ENCODE measurements around the gene FBXL7.

Gene FBXL7

DNA sequence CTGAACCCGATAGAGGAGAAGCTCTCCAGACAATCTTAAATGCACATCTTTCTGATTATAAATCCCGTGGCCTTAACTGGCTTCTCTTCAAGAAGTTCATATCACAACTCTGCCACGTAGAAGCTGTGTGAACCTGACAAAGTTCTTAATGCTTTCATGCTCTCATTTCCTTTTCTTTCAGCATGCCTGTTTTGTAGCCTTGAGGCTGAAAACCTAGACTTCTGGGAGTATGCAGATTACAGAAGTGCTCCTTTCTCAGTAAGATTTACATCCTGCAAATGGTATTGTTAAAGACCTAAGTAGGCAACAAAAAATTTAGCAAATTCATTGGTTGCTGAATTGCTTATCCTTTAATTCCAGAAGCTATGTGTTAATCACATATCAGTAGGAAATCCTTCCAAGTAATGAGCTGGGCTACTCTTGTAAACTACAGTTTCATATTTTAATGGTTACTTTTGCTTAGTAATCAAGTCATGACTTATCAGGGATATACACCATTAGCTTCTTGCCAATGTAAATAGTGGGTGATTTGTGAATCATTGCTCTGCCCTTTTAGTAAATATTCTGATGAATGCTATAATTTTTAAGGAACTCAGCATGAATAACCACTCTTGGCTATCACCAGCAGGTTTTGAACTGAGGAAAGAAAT lies 334.7 kb downstream of the FBXL7 start:
- Histone ChIP-seq H3K4me2 (ENCODE audit: low read length) (no peak overlapping the region), H3K36me3 (ENCODE audit: insufficient read depth, low read length) (no peaks in the 10 kb centered on the region), H3K27me3 (ENCODE audit: insufficient read depth, low read length) (no peaks in the 10 kb centered on the region), H3K9me3 (ENCODE audit: low read length) (no peaks in the 10 kb centered on the region), H2AFZ (ENCODE audit: low read length) (no peak overlapping the region), H3K9ac (ENCODE audit: low read length) (no peak overlapping the region), H3K4me3 (ENCODE audit: low read depth, low read length, poor library complexity, severe bottlenecking) (no peak overlapping the region), H3K4me1 (ENCODE audit: insufficient read depth, low read length, severe bottlenecking) (no peaks in the 10 kb centered on the region), H3F3A (ENCODE audit: insufficient read depth, low read length) (no peaks in the 10 kb centered on the region), H4K20me1 (ENCODE audit: insufficient read depth, low read length) (no peaks in the 10 kb centered on the region), H3K79me2 (ENCODE audit: insufficient read depth, low read length) (no peaks in the 10 kb centered on the region), H3K9me2 (ENCODE audit: low read depth, low read length) (no peaks in the 10 kb centered on the region), H3K27ac (ENCODE audit: low read depth, low read length, poor library complexity, severe bottlenecking) (no peak overlapping the region)
- TF ChIP-seq, protein P1, sequence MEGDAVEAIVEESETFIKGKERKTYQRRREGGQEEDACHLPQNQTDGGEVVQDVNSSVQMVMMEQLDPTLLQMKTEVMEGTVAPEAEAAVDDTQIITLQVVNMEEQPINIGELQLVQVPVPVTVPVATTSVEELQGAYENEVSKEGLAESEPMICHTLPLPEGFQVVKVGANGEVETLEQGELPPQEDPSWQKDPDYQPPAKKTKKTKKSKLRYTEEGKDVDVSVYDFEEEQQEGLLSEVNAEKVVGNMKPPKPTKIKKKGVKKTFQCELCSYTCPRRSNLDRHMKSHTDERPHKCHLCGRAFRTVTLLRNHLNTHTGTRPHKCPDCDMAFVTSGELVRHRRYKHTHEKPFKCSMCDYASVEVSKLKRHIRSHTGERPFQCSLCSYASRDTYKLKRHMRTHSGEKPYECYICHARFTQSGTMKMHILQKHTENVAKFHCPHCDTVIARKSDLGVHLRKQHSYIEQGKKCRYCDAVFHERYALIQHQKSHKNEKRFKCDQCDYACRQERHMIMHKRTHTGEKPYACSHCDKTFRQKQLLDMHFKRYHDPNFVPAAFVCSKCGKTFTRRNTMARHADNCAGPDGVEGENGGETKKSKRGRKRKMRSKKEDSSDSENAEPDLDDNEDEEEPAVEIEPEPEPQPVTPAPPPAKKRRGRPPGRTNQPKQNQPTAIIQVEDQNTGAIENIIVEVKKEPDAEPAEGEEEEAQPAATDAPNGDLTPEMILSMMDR (IDR thresholded peaks at IDR 0.05; ENCODE audit: low read length), result no peak
- TF ChIP-seq EZH2 (IDR thresholded peaks at IDR 0.05; ENCODE audit: borderline replicate concordance, low read length), result no peak

DNA sequence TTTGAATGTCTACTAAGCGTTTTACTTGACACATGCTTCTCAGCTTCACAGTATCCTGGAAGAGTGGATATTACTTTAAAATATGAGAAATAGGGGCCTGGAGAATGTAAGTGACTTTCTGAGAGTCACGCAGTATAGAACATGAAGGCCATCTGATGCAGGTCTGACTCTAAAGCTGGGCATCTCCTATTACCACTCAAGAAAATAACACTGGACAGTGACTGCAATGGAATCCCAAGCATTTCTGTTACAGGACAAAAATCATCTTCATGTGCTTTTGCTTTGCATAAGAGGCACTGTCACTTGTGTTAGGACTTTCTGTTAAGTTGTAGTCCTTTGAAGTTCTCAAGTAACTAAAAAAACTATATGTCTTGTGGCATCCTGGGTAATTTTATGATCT lies 335.5 kb downstream of the FBXL7 start:
- Histone ChIP-seq H3K9ac (ENCODE audit: low read length) (no peak overlapping the region), H3K36me3 (ENCODE audit: insufficient read depth, low read length) (no peaks in the 10 kb centered on the region), H3K4me1 (ENCODE audit: insufficient read depth, low read length, severe bottlenecking) (no peaks in the 10 kb centered on the region), H2AFZ (ENCODE audit: low read length) (no peak overlapping the region), H3K9me3 (ENCODE audit: low read length) (no peaks in the 10 kb centered on the region), H3K27me3 (ENCODE audit: insufficient read depth, low read length) (no peaks in the 10 kb centered on the region), H4K20me1 (ENCODE audit: insufficient read depth, low read length) (no peaks in the 10 kb centered on the region), H3K9me2 (ENCODE audit: low read depth, low read length) (no peaks in the 10 kb centered on the region), H3K4me3 (ENCODE audit: low read depth, low read length, poor library complexity, severe bottlenecking) (no peak overlapping the region), H3K27ac (ENCODE audit: low read depth, low read length, poor library complexity, severe bottlenecking) (no peak overlapping the region), H3F3A (ENCODE audit: insufficient read depth, low read length) (no peaks in the 10 kb centered on the region), H3K4me2 (ENCODE audit: low read length) (no peak overlapping the region), H3K79me2 (ENCODE audit: insufficient read depth, low read length) (no peaks in the 10 kb centered on the region)
- TF ChIP-seq, protein P1 (IDR thresholded peaks at IDR 0.05; ENCODE audit: low read length), result no peak
- TF ChIP-seq EZH2 (IDR thresholded peaks at IDR 0.05; ENCODE audit: borderline replicate concordance, low read length), result no peak

DNA sequence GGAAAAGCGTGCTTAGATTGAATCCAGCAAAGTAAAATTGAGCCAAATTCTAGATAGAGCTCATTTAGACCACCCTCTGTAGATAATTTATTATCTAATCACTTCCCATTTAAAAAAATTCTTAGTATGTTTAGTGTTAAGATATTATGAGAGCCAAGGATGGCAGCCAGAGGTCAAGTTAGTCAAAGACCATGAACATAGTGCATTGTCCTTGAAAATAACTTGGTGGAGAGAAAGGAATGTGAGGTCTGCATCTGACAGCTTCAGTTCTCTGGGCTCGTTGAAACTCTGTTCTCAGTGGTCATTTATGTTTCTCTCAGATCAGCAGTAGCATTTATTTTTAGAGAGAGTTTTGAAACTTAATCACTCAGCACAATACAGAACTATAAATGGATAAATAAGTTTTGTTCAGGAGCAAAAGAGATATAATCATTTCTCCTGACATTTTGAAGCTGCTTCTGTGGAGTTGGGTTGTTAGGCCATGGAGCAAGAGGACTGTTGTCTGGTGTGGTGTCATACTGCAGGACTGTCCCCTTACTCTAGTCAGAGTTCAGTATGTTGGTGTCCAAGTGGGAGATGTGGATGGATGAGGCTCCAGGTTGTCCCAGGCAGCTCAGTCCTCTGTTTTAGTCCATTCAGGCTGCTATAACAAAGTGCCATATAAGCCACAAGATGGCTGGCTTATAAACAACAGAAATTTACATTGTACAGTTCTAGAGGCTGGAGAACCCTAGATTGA lies 337.7 kb downstream of the FBXL7 start:
- no peaks in the 10 kb centered on the region for H3K9me3 ChIP-seq (ENCODE audit: low read length)
- no peak overlapping the region for H3K27ac ChIP-seq (ENCODE audit: low read depth, low read length, poor library complexity, severe bottlenecking)
- no peaks in the 10 kb centered on the region for H3K27me3 ChIP-seq (ENCODE audit: insufficient read depth, low read length)
- H3K36me3 ChIP-seq (ENCODE audit: insufficient read depth, low read length), result no peaks in the 10 kb centered on the region
- no peaks in the 10 kb centered on the region for H4K20me1 ChIP-seq (ENCODE audit: insufficient read depth, low read length)
- no peaks in the 10 kb centered on the region for H3K79me2 ChIP-seq (ENCODE audit: insufficient read depth, low read length)
- H3K9me2 ChIP-seq (ENCODE audit: low read depth, low read length), result no peaks in the 10 kb centered on the region
- no peaks in the 10 kb centered on the region for H3K4me1 ChIP-seq (ENCODE audit: insufficient read depth, low read length, severe bottlenecking)
- no peak overlapping the region for H2AFZ ChIP-seq (ENCODE audit: low read length)
- TF ChIP-seq, protein P1 (IDR thresholded peaks at IDR 0.05; ENCODE audit: low read length), result no peak
- TF ChIP-seq EZH2 (IDR thresholded peaks at IDR 0.05; ENCODE audit: borderline replicate concordance, low read length), result no peak
- no peak overlapping the region for H3K9ac ChIP-seq (ENCODE audit: low read length)
- no peak overlapping the region for H3K4me3 ChIP-seq (ENCODE audit: low read depth, low read length, poor library complexity, severe bottlenecking)
- H3K4me2 ChIP-seq (ENCODE audit: low read length), result no peak overlapping the region
- H3F3A ChIP-seq (ENCODE audit: insufficient read depth, low read length), result no peaks in the 10 kb centered on the region
